GM21423 (cell line): ENCODE measurements around the gene CBARP.

Experiments
- ATAC-seq: cut with Tn5 transposase; IDR thresholded peaks from one replicate; pipeline ENCODE4 v1.9.1; 2021; ENCODE audit warnings: mild to moderate bottlenecking, moderate library complexity; ENCODE audit not compliant: unreplicated experiment

CBARP gene

DNA sequence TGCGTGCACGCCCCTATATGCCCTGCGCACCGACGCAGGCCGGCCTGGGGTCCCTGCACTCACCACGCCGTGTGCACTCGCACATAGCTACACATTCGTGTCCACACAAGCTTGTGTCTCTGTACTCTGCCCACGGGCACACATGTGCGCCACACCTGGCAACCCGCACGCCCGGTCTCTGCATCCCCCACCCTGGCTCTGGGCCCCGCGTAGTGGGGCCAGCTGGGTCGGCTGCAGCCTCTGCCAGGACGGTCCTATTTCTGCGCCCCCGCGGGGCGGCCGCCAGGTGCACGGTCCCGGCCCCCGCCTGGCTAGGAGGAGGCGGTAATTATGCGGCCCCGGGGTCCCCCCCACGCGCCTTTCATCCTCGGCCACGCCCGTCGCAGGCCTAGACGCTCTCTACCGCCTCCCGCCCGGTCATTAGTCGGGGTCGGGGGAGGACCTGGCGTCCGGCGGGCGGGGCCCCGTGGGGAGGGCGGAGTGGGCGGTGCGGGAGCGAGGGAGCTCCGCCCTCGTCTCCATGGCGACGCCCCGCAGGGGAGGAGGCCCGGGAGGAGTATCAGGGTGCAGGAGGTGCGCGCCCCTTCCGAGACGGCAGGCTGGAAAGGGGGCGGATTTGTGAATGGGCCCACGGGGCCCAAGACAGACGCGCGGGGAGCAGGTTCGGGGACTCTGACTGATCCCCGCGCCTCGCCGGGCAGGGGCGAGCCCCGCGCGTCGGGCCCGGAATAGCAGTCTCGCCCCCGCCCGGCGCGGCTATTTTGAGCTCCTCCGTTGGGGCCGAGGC, 28.5 kb upstream of the CBARP start:
- peak; percentile 24 for ATAC-seq

DNA sequence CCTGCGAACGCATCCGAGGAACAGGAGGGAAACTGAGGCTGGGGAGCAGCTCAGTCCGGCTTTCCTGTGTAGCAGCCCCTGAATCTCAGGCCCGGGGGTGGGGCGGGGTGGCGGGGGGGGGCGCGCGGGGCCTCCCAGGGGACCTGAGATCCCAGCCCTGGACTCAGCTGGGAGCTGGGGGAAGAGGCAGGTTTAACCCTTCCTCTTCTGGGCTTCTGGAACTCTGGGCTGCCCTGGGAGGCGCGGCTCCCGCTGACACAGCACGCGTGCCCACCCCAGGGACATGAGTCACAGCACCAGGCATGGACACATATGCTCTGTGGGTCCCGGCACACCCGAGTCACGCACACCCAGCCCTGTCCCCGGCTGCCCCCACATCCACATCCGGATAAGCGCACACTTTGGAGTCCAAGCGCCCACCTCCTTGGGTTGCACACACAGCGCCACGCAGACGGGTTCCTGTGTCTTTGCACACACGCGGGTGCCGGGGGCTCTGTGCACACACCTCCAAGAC, 27.9 kb upstream of the CBARP start:
- no peak for ATAC-seq

DNA sequence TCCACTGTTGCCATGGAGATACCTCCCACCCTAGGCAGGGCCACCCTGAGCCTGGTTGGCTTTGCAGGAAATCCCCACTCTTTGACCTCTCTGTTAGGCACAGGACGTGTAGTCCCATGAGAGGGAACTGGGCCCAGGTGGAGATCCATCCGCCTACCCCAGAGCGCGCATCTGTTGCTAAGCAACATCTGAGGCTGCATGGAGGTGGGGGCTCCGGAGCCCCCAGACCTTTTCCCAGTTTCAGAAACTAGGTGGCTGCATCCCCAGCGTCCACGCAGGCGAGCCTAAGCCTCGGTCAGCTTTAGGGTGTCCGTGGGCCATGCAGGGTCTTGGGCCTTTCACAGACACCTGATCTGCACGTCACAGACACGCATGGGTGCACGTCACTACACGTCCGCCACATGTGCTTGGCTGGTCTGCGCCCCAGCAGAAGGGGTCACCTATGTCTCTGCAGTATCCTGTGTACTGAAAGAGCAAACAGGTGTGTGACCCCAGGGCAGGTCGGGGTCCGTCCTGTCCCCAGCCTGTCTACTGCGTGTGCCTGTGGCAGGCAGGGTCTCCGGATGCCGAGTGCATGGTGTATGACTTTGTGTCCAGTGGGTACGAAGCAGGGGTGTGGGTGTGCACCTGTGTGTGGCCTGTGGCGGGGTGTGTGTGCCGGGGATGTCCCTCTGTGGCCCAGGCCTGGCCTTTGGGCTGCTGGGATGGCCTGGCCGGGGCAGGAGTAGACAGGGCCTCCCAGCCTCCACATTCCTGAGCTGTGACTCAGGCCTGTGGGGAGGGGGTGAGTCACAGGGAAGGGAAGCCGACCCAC, 27.2 kb upstream of the CBARP start:
- no peak for ATAC-seq

DNA sequence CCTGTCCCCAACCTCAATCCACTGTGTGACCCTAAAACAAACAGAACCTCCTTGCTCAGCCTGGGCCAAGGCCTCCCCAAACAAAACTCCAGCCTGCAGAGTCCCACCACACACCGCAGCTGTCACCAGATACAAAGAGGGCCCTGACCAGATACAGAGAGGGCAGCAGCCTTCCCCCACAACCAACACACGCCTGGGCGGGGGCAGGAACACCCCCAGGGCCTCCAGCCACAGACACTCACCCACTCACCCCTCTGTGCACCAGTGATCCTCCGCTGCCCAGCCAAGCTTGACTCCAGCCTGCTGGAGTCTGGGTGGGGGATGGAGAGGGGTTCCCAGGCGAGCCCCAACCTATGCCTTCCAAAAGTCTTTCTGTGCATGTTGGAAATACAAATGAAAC, 25.4 kb upstream of the CBARP start:
- no peak for ATAC-seq

DNA sequence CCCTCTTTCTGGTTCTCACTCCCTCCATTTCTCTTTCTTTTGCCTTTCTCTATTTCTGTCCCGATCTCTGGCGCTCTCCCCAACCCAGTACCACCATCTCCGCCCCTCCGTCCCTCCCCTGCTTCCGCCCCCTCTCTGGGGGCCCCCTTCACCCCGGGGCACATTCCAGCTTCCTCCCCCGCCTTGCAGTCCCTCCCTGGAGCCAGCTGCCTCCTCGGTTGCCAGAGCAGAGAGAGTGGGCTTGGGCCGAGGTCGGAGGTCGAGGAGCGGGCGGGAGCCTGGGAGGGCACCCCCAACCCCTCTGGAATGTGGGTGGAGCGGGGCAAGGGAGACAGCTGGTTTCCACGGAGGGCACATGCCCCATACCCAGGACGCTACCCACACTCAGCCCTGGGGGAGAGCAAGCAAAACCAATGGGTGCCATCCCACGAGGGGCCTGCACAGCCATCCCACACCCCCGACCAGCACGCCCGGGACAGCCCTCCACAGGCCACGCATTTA, 24.9 kb upstream of the CBARP start:
- no peak for ATAC-seq

DNA sequence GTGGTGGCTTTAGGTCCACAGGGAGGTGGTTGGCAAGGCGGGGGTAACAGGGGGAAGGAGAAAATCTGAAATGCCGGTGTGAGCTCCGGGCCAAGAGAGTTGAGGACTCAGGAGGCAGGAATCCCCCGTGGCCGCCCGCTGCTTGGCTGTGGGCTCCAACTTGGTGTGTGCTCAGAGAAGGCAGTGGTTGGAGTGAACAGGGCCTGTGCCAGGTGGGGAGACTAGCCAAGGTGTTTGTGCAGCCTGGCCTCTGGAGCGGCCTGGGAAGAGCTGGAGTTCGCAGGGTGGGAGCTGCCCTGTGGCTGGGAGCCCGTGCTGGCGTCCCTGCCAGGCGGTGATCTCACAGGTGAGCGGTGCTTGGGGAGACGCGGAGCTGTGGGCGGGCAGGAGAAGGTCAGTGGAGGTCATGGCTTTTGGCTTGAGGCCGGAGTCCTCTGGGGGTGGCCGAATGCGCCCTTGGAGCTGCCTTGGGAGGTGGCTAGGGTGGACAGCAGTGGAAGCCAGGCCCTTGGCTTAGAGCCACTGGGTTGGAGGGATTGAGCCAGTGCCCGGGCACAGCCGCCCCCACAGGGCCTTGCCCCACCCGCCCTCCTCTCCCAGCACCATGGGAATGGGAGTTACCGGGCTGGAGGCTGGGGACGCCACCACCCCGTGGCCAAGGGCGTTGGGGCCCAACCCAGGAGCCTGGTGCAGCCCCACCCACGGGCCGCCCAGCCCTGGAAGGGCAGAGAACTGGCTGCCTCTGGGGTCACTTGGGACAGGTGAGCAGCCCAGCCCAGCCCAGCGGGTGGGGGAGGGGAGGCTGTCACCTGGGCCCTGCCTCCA, 24.2 kb upstream of the CBARP start:
- no peak for ATAC-seq

DNA sequence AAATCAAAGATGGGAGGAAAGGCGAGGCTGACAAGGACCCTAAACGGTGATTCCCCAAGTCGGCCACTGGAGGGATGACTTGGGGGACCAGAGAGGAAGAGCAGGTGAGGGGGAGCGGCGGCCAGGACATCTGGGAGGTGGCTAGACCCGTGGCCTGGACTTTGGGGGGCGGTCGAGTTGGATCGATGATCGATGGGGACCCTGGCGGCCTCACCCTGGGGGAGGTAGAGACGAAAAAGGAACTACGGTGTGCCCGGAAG, 23.7 kb upstream of the CBARP start:
- ATAC-seq: no peak

DNA sequence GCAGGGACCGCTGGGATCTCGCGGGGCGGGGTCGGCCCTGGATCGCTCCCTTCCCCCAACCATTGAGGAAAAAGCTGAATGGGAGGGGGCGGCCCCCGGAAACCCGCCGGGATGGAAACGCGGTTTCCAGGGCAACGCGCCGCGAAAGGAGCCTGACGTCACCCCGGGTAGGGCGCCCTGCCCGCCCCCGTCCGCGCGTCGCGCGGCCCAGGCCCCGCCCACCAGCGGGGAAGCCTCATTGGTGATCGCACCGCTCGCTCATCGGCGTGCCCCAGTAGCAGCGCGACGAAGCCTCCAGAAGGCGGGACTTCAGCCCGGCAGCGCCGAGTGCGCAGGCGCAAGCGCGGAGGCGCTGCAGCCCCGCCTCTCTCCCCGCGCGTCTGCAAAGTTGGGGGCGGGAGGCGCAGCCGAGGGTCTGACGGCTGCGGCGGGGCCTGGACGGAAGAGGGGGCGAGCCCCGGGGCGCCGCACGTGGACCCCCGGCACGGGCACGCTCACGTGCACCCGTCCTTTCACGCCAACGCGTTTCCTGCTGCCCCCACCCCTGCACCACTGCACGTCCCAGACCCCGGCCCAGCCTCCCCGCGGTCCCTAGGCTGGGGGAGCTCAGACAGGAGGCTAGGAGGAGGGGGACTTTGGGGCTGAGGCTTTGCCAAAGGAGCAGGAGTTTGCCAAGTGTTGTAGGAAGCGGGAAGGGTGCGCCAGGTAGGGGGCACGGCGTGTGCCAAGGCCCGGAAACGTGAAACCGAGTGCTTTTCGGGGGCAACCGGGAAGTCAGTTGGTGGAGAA, 23.1 kb upstream of the CBARP start:
- ATAC-seq: peak; percentile 51

DNA sequence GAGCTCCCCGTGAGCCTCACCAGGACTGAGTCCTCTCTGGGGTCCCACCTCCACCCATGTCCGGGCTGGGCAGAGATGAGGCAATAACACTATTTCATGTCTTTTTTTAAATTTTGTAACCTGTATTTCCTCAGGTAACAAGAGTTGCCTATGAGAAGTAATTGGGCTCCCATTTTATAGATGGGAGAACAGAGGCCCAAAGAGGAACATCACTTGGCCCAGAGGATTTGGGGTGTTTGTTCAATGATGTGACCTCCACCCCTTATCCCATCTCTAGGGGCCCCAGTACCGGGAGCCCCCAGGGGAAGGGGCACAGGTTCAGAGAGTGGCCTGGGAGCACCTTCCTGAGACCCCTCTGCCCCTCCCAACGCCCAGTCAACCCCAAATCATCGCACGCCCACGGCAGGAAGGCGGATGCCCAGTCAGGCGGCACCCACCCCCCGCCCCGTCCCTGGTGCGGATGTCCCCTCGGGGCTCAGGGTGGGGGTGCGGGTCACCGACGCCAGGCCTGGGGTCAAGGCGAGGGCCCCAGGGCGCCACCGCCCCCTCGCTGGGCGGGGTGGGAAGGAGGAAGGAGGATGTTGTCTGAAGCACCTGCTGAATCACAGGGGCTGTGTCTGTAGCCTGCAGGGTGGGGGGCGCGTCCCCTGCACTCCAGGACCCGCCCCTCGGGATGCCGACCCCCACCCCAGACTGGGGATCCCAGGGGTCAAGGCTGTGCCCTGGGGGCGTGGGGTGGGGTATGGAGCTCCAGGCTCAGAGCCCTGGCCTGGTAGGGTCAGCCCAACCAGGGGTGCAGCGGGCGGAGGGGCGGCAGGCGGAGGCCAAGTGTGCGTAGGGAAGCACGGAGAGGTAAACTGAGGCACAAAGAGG, 22.3 kb upstream of the CBARP start:
- peak; percentile 20 for ATAC-seq

DNA sequence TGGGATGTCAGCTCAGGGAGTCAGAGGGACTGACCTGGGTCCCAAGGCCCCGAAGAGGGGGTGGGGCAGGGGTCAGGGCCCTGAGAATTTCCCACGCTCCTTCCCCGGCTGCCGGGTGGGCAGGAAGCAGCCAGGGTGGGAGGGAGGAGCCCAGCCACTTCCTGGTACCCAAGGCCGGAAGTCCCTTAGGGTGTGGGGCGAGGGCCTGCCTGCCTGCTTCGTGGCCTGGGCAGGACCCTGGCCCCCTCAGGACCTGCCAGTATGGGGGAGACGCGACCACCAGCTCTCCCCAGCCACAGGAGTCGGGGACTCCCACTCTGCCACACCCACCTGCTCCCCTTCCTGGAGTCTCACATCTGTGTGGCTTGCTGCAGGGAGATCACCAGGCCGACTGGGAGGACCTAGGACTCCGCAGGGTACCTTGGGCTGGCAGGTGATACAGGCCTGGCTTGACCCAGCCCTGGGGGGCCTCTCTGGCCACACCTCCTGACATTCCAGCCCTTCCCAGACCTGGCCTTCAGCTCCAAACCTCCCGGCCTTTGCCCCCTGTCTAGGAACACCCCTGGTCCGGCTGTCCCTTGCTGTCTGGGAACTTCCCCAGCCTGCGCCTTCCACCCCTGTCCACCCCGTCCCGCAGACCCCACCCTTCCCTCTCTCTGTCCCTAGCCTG, 21.5 kb upstream of the CBARP start:
- peak; percentile 30 for ATAC-seq

DNA sequence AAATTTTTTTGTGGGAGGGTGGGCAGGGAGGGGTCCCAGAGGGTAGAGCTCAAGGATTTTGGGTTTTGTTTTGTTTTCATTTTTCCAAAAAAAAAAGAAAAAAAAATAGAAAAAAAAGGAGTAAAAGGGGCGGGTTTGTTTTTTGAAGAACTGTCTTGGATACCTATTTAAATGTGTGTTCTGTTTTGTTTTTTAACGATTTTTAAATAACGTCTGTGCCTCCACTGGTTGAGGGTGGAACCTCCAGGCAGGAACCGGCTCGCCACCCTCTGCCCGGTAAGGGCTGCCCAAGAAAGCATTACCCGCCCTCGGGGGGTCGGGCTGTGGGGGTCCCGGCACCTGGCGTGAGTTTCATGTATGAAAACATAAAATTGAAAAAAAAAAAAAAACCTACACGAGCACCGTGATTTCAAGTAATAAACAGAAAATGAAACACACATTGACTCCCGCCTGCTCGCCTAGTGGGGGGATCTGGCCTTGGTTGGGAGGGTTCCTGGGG, 21.0 kb upstream of the CBARP start:
- ATAC-seq: no peak

DNA sequence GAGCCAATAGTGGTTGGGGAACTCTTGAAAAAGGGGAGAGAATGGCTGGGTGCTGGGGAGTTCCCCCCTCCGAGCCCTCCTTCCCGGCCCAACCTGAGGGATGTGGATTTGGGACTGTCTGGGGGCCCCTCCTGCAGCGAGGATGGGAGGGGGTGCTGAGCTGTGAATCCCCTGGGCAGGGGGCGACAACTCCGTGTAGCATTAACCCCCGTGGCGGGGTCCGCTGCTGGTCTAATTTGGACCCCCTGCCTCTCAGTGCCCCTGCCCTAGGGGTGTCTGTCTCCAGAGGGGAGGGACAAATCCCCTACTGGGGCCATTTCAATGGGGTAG, 20.3 kb upstream of the CBARP start:
- ATAC-seq: no peak

DNA sequence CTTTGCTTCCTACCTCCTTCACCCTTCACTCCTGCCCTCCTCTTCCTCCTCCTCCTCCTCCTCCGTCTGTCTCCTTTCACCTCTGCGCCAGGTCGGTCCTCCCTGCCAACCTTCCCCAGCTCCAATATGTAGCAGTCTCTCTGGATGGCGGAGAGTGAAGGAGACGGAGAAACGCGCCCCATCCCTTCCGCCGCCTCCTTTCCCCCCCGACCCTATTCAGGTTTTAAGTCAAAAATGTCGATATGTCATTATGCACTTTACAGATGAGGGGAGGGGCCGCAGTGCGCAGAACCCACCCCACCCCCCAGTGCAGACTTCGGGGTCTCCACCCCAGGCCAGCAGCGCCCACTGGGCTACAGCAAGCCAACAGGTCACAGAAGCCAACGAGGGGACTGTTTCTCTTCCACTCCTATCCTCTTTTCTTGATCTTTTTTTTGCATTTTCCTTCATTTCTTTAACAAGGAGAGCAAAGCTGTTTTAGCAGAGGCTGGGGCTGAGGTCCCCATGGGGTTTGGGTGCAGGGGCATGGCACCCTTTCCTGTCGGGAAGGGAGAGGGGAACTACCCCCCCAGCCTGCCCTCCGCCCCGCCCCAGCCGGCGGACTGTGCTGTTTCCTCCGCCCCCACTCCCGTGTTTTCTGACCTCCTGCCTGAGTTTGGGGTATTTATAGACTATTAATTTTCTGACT, 19.8 kb upstream of the CBARP start:
- ATAC-seq: no peak

DNA sequence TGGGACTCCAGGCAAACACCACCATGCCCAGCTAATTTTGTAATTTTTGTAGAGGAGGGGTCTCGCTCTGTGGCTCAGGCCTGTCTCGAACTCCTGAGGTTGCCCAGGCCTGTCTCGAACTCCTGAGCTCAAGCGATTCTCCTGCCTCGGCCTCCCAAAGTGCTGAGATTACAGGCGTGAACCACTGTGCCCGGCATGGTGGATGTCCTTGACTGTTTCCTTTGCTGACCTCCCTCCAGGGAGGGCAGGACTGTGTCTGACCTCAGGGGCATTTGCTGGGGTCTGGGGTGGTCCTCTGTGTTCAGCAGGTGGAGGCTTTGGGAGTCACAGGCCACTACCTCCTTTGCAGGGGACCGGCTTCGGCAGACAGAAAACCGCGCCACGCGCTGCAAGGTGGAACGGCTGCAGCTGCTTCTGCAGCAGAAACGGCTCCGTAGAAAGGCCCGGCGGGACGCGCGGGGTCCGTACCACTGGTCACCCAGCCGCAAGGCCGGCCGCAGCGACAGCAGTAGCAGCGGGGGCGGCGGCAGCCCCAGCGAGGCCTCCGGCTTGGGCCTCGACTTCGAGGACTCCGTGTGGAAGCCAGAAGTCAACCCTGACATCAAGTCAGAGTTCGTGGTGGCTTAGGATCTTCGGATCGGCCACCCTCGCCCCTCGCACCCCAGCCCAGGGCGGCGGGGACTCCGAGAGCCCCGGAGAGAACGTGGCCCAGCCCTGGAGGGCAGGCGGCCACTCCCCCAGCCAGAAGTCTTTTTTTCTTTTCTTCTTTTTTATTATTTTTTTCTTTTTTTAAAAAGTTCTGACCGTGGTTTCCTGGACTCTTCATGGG, 19.1 kb upstream of the CBARP start:
- no peak for ATAC-seq

DNA sequence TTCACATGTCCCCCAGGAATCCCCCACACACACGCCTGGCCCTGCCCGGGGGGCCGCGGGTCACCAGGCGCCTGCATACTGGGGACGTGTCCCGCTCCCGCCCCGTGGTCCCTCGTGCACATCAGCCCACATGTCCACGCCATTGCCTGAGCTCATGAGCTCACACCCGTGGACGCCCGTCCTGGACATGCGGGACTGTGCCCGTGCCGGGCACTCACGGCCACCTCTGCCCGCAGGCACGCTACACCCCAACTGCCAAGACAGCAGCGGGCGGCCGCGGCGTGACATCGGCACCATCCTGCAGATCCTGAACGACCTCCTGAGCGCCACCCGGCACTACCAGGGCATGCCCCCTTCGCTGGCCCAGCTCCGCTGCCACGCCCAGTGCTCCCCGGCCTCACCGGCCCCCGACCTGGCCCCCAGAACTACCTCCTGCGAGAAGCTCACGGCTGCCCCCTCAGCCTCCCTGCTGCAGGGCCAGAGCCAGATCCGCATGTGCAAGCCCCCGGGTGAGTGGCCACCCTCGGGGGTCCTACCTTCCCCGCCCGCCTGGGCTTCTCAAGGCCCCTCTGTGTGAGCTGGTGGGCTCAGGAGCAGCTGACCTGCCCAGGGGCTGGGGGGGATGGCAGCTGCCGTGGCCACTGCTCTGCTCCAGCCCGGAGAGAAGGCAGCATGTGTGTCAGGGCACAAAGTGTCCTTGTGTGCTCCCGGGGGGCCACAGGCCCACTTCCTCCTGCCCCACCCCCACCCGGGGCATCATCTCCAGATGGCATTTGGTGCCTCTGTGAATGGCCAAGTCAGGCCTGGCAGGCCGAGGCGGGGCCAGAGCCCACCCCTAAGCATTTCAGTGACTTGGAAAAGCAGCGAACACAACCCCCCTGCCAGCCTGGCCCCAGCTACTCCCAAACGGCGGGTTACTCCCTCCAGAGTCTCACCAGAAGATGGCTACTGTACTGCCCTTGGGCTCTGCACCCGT, 17.7 kb upstream of the CBARP start:
- no peak for ATAC-seq

DNA sequence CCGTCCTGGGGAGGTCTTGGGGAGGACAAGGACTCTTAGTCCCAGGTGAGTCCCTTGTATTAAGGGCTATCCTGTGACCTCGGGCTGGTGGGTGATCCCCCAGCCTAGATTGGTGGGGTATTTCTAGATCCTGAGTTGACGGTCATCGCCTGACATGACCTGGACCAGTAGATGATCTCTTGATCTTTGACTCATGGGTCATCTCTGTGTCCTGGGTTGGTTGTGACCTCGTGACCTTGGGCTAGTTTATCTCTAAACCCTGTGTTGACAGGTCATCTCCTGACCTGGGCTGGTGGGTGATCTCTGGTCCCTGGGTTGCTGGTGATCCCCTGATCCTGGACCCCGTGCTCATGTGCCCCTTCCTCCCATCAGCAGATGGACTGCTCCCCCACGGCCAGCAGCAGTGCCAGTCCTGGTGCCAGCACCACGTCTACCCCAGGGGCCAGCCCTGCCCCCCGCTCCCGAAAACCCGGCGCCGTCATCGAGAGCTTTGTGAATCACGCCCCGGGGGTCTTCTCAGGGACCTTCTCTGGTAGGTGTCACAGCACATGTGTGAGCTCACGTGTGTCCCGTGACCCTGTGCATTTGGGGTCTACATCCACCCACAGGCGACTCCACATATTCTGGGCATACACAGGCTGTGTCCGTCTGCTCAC, 16.9 kb upstream of the CBARP start:
- ATAC-seq: no peak
